Right lobe of liver (tissue), 4 donors: ENCODE measurements around the gene PGLYRP2.

Source experiments
- POLR2A ChIP-seq: fragments of 450-650 bp; IDR thresholded peaks from one replicate; pipeline ENCODE4 v1.6.1; 2017; ENCODE audit warnings: antibody characterized with exemption, mild to moderate bottlenecking
- TF ChIP-seq, protein P1 (sequence below), 4 donors: fragments of 200-600 bp in 3 of 4; fragments of 450-650 bp in 1 of 4; IDR thresholded peaks; one replicate each; pipeline versions ENCODE4 v1.5.1 to v1.8.0; 2016 to 2022; ENCODE audit warnings: antibody characterized with exemption in 4 of 4, mild to moderate bottlenecking in 2 of 4
- donor health status: DM: no; HTN: no; CAD: no.
- donor health status: DM: no; HTN: no; CAD: no.
- donor health status: DM: no; HTN: yes; CAD: no.

DNA sequence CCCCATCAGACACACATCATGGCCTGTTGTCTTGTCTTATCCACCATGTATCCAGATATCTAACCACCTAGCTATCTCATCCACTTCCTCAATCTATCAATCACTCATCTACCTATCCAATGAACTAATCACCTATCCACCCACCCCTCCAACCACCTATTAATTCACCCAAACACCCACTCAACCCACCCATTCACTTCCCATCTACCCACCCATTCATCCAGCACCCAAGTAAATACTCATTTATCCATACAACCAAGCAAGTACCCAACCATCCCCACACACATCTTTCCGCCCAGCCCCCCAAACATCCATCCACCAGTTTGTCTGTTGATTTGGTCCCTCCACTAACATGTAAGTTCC, 28.8 kb downstream of the PGLYRP2 start:
- TF ChIP-seq, protein P1, sequence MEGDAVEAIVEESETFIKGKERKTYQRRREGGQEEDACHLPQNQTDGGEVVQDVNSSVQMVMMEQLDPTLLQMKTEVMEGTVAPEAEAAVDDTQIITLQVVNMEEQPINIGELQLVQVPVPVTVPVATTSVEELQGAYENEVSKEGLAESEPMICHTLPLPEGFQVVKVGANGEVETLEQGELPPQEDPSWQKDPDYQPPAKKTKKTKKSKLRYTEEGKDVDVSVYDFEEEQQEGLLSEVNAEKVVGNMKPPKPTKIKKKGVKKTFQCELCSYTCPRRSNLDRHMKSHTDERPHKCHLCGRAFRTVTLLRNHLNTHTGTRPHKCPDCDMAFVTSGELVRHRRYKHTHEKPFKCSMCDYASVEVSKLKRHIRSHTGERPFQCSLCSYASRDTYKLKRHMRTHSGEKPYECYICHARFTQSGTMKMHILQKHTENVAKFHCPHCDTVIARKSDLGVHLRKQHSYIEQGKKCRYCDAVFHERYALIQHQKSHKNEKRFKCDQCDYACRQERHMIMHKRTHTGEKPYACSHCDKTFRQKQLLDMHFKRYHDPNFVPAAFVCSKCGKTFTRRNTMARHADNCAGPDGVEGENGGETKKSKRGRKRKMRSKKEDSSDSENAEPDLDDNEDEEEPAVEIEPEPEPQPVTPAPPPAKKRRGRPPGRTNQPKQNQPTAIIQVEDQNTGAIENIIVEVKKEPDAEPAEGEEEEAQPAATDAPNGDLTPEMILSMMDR (IDR thresholded peaks at IDR 0.05): no peak
- no peak for TF ChIP-seq POLR2A
